Stimulated activated CD8-positive, alpha-beta memory T cell treated with anti-CD3 and anti-CD28 coated beads, Interleukin-2, amount 100 ng/mL, for 48 hours (primary cell): ENCODE results near the gene DLG5.
A peak's percentile ranks its signal among the peaks of the same experiment; 100 is the strongest.

Experiments
- DNase-seq, 2 donors: peaks; one replicate each; pipeline ENCODE4 v3.0.0-alpha.2; 2020; ENCODE audit warnings: low read depth in 2 of 2

Gene DLG5

GRCh38 chr10:77926566-77927401 is at the start of gene DLG5:
Gene DLG5, minus strand, starts transcription at chr10:77926755. Its CDS starts 235 bp downstream, at chr10:77926520.
- DNase-seq, result peak in 1 of 2 donors; percentile 14

- no peak for DNase-seq
Observed at GRCh38 chr10:77975086-77975666, 48.6 kb upstream of the DLG5 start.

GRCh38 chr10:77974396-77975074 is 48.0 kb upstream of the DLG5 start:
- no peak for DNase-seq

GRCh38 chr10:77973276-77973675 is 46.7 kb upstream of the DLG5 start:
- no peak for DNase-seq

- DNase-seq, result no peak
Observed at GRCh38 chr10:77972148-77972547, 45.6 kb upstream of the DLG5 start.

GRCh38 chr10:77971804-77972144 is 45.2 kb upstream of the DLG5 start:
- no peak for DNase-seq

GRCh38 chr10:77970869-77971803 is 44.6 kb upstream of the DLG5 start:
- DNase-seq, result no peak

- DNase-seq, result no peak
Observed at GRCh38 chr10:77969114-77969513, 42.6 kb upstream of the DLG5 start.

- no peak for DNase-seq
Observed at GRCh38 chr10:77967611-77968022, 41.1 kb upstream of the DLG5 start.

GRCh38 chr10:77965294-77965693 is 38.7 kb upstream of the DLG5 start:
- no peak for DNase-seq

- no peak for DNase-seq
Observed at GRCh38 chr10:77964811-77965210, 38.3 kb upstream of the DLG5 start.

GRCh38 chr10:77963901-77964300 is 37.3 kb upstream of the DLG5 start:
- no peak for DNase-seq

- no peak for DNase-seq
Observed at GRCh38 chr10:77962350-77963146, 36.0 kb upstream of the DLG5 start.

GRCh38 chr10:77961668-77962067 is 35.1 kb upstream of the DLG5 start:
- no peak for DNase-seq

GRCh38 chr10:77960829-77961329 is 34.3 kb upstream of the DLG5 start:
- no peak for DNase-seq

GRCh38 chr10:77959887-77960455 is 33.4 kb upstream of the DLG5 start:
- DNase-seq, result no peak

GRCh38 chr10:77959384-77959783 is 32.8 kb upstream of the DLG5 start:
- no peak for DNase-seq

GRCh38 chr10:77955136-77955535 is 28.6 kb upstream of the DLG5 start:
- DNase-seq, result no peak

- no peak for DNase-seq
Observed at GRCh38 chr10:77949167-77949566, 22.6 kb upstream of the DLG5 start.

GRCh38 chr10:77946084-77946483 is 19.5 kb upstream of the DLG5 start:
- DNase-seq, result no peak
